HG02885 (cell line): ENCODE results near the gene MXI1.
"Not testable (repeated sequence)": the region's sequence is repeated elsewhere in the genome, so short reads cannot be mapped to it uniquely, and the experiment has no call there.

Experiments used
- ATAC-seq: cut with Tn5 transposase; IDR thresholded peaks from one replicate; pipeline ENCODE4 v1.9.1; 2021; ENCODE audit warnings: mild to moderate bottlenecking; ENCODE audit not compliant: unreplicated experiment, poor library complexity

The MXI1 gene

DNA sequence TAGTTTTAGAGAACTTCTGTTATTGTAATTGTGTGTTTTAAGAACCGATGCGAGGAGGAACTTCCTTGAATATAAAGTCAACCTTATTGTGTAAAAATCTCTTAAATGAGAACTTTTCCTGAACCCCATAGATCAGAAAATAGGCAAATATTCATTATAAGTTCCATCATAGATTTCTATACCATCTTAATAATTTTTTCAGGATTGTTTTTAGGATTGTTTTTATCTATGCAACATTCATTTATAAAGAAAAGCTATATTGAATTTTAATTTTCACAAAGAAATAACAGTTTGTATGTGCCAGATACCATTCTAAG lies 99.0 kb downstream of the MXI1 start:
- ATAC-seq = no peak

DNA sequence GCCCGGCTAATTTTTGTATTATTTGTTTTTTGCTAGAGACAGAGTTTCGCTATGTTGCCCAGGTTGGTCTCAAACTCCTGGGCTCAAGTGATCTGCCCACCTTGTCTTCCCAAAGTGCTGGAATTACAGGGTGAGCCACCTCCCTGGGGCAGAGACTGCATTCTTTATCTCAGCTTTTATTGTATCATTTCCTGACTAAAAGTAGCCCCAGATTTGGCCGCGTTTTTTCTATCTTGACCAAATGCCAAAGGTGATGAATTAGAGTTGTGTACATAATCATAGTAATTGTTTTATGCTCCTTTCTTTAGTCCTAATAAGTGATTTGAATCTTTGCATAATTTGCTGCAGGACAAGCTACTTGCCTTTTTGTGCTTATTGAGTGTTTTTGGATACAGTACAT lies 100.4 kb downstream of the MXI1 start:
- no peak for ATAC-seq

DNA sequence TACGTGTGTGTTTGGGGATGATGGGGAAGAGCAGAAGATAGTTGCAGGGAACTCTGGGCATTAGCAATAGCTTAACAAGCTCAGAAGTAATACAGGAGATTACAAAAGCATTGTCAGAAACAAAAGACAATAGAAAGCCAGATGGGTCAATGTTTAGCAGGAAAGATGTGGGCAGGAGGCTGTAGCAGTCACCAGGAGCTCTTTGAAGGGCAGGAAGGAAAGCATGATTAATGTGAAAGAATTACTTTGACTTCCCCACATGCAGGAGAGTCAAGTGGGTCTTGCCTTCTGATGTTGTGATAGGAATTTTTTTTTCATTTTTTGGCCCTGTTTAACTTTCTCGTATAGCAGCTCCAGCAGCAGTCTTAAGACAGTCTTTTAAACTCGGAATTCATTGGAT lies 103.3 kb downstream of the MXI1 start:
- ATAC-seq = no peak

DNA sequence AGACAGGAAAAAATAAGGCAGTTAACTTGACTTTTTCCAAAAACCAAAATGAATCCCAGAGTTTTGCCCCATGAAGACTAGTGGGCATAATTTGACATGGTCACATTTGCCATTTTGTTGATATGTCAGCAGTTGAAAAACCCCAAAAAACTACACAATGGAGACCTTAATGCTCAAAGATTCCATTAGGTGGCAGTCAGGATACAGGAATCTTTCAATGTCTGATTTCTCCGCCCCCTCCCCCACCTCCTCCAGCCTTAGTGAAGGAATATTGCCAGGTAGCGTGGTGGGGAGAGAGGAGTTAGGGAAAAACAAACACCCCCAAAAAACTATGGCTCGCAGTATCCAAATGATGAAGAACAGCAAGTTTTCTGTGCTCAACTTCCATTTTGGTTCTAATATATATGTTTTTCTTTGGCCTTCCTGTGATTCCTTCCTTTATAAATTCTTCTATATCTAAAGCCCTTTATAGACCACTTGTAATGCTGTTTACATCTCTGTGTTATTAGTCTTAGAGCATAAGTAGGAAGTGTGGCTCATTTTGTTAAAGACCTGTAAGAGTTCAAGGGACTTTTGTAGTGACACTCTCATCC lies 104.0 kb downstream of the MXI1 start:
- peak; percentile 64 for ATAC-seq

DNA sequence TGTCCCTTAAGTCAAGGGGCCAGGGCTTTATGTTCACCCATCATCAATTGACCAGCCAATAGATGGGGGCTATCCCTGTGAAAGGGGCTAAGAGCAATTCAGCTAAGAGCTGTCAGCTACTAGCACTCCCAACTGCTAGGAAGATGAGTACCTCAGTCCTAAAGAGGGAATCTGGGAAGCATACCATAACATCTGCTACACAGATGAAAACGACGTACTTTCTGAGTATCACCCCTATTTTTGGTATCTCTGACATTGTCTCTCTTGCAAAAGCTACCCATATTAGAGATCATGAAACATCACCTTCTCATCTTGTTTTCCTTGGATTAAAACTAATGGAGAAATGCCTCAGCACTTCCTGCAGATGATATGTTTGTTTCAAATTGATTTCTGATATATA lies 104.8 kb downstream of the MXI1 start:
- ATAC-seq = no peak

GRCh38 chr10:110313674-110314073 lies 106.3 kb downstream of the MXI1 start:
- no peak for ATAC-seq

- ATAC-seq = peak; percentile 49
Measured at GRCh38 chr10:110317866-110318850, 110.8 kb downstream of the MXI1 start.

DNA sequence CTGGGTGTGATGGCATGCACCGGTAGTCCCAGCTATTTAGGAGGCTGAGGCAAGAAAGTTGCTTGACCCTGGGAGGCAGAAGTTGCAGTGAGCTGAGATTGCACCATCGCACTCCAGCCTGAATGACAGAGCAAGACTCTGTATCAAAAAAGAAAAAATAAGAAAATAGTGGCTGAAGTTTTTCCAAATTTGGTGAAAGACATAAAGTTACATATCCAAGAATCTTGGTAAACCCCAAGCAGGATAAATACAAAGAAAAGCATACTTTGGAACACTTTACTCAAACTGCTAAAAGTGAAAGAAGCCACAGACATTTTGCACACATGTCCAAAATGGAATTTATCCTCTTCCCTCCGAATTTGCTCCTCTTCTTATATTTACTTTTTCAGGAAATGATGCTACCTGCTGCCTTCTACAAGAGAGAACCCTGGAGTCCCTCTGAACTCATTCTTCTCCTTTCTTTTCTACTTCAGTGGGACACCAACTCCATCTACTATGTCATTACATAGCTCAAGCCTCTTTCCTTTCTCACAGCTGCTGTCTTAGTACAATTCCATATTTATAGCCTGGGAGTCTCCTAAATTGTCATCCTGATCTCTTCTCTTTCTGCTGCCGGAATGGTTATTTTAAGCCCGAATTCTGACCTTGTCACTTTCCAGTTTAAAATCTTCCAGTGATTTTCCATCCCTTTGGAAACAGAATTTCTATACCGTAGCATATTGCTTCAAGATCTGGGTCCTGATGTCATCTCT lies 114.6 kb downstream of the MXI1 start:
- ATAC-seq = no peak

- no peak for ATAC-seq
Measured at GRCh38 chr10:110323503-110323902, 116.1 kb downstream of the MXI1 start.

DNA sequence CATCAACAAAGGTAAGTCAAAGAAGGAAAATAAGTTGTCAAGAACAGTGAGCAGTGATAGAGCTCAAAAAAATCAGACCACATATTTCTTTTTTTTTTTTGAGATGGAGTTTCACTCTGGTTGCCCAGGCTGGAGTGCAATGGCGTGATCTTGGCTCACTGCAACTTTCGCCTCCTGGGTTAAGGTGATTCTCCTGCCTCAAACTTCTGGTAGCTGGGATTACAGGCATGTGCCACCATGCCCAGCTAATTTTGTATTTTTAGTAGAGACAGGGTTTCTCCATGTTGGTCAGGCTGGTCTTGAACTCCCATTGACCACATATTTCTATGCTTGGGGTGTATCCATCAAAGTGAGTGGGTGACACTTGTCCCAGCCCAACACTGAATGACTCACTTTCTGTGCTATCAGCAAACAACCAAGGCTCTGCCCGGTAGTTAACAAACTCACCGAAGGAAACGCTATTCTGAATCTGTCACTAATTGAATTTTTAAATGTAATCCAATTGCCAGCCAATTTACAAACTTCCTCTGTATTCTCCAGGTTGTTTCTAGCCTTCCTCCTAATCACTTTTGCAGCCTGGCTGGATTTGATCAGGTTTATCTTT lies 116.9 kb downstream of the MXI1 start:
- peak; percentile 60 for ATAC-seq

GRCh38 chr10:110324805-110325280 lies 117.4 kb downstream of the MXI1 start:
- ATAC-seq = peak; percentile 55

DNA sequence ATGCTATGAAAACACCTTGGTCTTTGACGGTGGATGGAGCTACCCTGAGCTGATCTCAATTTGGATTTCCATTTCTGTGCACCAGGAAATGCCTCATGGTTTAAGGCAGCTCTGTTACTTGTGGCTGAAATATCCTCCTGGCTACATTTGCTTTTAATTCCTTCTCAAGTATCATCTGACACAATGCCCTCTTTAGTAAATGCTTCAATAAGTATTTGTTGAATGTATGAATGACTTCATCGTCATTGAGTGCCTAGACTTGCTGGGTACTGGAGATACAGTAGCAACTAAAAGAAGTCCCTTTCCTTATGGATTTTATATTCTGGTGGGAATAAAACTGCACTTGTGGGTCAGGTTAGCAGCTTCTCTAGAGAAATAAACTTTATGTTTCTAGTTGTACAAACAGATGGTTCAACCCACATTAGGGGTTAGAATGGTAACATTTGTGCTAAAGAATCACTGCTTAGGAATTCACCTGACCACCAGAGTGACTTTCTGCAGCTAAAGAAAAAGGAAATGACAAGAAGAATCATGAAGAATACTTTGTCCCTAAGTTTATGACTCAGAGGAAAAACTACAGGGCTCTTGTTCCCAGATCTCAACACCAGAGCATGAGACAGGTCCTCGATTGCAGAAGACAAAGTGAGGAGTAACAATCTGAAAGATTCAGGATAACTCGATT lies 119.1 kb downstream of the MXI1 start:
- ATAC-seq = peak; percentile 38

DNA sequence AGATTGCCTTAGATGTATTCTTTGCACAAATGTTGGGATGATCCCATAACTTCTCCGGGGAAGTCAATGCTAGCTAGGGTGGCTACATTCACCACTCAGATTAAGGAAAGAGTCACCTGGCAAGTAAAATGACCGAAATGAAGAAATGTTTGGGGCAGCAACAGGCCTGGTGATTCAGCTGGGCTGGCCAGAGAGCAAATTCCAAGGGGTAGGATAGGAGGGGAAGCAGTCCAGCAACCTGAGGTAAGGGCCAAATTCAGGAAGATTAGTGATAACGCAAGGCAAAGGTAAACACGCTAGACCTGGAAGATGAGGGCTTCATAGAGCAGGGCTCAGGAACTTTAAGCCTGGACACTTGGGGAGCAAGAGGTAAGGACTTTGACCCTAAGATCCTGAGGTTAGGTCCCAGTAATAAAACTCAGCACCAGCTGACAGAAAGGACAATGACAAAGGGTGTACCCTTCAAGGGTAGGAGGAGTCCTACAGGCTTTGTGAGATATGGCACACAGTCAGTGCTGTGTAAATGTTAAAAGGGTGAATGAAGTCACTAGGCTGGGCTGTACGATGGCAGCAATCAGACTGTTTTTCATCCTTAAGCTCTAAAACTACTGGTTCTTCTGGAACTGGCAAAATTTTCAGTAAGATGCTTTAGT lies 120.0 kb downstream of the MXI1 start:
- ATAC-seq = no peak

DNA sequence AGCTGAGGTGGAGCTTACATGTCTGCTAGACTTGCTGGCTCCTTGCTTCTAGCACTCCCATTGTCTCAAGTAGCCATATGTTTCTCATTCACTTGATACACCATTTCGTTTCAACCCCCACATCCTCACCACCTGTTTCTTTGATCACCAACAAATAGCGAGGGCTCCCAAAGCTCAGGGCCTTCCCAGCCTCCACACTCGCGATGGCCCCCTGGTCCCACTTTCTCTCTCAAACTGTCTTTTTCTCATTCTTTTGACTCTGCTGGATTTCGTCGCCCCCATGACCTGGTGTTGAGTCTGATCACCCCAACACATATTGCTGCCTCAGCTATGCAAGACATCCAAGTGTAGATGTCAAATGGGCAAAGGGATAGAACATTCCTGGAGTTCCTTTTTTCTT lies 123.3 kb downstream of the MXI1 start:
- no peak for ATAC-seq

- ATAC-seq = not testable (repeated sequence)
Measured at GRCh38 chr10:110331226-110331795, 123.9 kb downstream of the MXI1 start.

DNA sequence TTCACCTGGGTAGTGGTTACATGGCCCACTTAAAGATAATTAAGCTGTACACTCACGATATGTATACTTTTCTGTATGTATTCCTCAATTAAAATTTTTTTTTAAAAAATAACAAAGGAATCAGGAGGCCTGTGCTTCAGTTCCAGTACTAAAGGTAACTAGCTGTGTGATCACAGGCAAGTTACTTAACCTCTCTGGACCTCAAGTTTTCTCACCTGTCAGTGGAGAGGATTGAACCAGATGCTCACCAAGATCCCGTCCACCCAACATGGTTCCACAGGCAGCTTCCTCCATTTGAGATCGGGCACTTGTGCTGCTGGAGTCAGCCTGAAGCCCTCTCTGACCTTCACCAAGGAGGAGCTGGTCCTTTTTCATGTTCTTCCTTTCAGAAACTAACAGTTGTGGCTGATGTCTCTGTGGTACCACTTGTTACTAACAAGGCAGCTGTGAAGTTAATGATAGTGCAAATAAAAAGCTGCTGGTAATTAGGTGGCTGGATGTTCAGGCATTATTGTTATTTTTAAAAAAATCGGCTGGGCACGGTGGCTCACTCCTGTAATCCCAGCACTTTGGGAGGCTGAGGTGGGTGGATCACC lies 126.8 kb downstream of the MXI1 start:
- no peak for ATAC-seq

DNA sequence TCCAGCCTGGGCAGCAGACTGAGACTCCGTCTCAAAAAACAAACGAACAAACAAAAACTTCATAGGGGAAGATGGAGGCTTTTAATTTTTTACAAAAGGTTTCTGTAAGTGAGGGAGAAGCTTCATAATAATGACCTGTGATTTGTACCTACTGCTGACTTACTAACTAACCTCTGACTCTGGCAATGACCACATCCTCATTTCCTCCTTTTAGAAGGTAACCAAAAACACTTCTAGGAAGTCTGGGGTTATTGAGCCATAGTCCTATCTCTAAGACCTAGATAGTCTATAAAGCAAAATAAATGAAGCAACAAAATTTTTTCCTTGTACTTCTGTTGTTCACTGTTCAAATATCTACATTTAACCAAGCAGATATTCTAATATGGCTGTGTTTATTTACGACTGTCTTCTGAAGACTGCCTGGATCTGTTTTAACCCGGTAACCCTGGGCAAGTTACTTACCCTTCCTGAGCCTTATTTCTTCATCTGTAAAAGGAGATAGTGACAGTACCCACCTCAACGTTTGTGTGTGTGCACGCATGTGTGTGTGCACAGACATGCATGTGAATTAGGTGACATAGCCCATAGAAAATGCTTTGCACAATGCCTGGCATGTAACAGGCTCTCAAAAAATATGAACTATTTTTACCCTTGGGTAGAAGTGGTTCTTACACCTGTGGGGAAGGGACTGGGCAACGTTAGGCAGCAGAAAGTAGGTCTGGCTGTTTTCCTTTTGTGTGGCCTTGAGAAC lies 128.1 kb downstream of the MXI1 start:
- ATAC-seq = no peak

DNA sequence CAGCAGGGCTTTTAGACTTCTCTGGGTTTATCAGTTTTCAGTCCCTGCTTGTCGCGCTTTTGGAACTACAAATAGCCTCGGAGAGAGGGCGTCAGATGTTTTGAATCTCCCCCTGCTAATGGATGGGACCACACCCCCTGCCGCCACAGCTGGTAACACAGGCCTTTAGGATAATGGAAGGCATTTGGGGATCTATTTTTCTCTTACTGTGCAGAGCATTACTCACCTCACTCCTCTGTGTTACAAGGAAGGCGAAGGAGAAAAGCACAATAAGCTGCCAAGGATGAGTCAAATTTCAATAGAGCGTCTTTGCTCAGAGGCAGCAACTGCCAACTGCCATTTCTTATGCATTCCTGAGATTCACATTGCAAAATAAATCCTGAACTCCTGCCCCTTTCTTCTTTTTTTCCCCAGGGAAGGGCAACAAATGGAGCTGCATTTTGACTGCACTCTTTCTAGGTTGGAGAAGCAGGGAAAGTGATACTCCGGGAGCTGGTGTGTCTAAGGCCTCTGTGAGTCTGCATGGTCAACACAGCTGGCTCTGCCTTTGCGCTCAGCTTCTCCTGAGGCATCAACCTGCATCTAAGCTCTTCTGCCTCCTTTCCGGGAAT lies 128.8 kb downstream of the MXI1 start:
- no peak for ATAC-seq
